ENCODE data around the gene RASA3.

- no peak for TF ChIP-seq CTCF (IDR thresholded peaks at IDR 0.05; ENCODE audit: control extremely low read depth in 1 of 3, insufficient read depth in 1 of 3, low read depth in 1 of 3, low read length in 3 of 3)
- no peak for TF ChIP-seq EZH2 (IDR thresholded peaks at IDR 0.05; ENCODE audit: low read depth, low read length, severe bottlenecking)
- no peak for TF ChIP-seq POLR2AphosphoS5 (IDR thresholded peaks at IDR 0.05; ENCODE audit: low read depth, low read length)
- no peak for TF ChIP-seq RFX5 (IDR thresholded peaks at IDR 0.05; ENCODE audit: borderline replicate concordance, low read depth, low read length)
- TF ChIP-seq YY1 (IDR thresholded peaks at IDR 0.05; ENCODE audit: low read depth, low read length): no peak
- TF ChIP-seq ASH2L (IDR thresholded peaks at IDR 0.05; ENCODE audit: low read length): no peak
- no peak for TF ChIP-seq GTF2F1 (IDR thresholded peaks at IDR 0.05; ENCODE audit: borderline replicate concordance, low read depth, low read length)
- TF ChIP-seq RAD21 (IDR thresholded peaks at IDR 0.05 in 1 of 2, conservative IDR thresholded peaks at IDR 0.05 in 1 of 2; ENCODE audit: low read depth in 2 of 2, low read length in 2 of 2): no peak
- no peak for TF ChIP-seq HDAC6 (IDR thresholded peaks at IDR 0.05; ENCODE audit: low read depth, low read length)
- TF ChIP-seq POLR2A (IDR thresholded peaks at IDR 0.05; ENCODE audit: control extremely low read depth in 1 of 2, low read depth in 2 of 2, low read length in 2 of 2): no peak
- no peak for TF ChIP-seq CHD2 (IDR thresholded peaks at IDR 0.05; ENCODE audit: low read length)
- TF ChIP-seq MAX (IDR thresholded peaks at IDR 0.05): no peak
Observed at GRCh38 chr13:114012921-114013320, 119.5 kb downstream of the RASA3 start.
